Uterus (tissue), 4 donors: ENCODE data around the gene AAK1. TPM values are rescaled to one million over a fixed set of nuclear protein-coding genes. Genes with fewer than 3 reads are reported as not detected.

Experiments used
- DNase-seq, 2 donors: peaks; one replicate each; pipeline ENCODE4 v3.0.0-alpha.2; 2019 to 2020
- H3K27ac ChIP-seq, 2 donors: fragments of 200-600 bp; sonication (generic); 1 replicate in 1 of 2; 2 replicates in 1 of 2; pipeline ENCODE4 v1.5.1; 2016 to 2018
- H3K27me3 ChIP-seq, 2 donors: fragments of 200-600 bp; sonication (generic); one replicate each; pipeline ENCODE4 v1.5.1; 2018 to 2019; ENCODE audit warnings: control low read depth in 1 of 2
- H3K36me3 ChIP-seq, 2 donors: fragments of 200-600 bp; sonication (generic); one replicate each; pipeline ENCODE4 v1.5.1; 2019; ENCODE audit warnings: control low read depth in 1 of 2
- H3K4me1 ChIP-seq, 2 donors: fragments of 200-600 bp; sonication (generic); one replicate each; pipeline ENCODE4 v1.5.1; 2018 to 2019; ENCODE audit warnings: control low read depth in 1 of 2
- H3K4me3 ChIP-seq, 2 donors: fragments of 200-600 bp; sonication (generic); 1 replicate in 1 of 2; 2 replicates in 1 of 2; pipeline ENCODE4 v1.5.1; 2018 to 2019; ENCODE audit warnings: mild to moderate bottlenecking in 1 of 2
- H3K9me3 ChIP-seq, 2 donors: fragments of 200-600 bp; sonication (generic); one replicate each; pipeline ENCODE4 v1.5.1; 2019; ENCODE audit warnings: control low read depth in 1 of 2
- POLR2A ChIP-seq, 2 donors: fragments of 450-650 bp; IDR thresholded peaks; one replicate each; pipeline ENCODE4 v1.6.1; 2016; ENCODE audit warnings: antibody characterized with exemption in 2 of 2, mild to moderate bottlenecking in 1 of 2, moderate library complexity in 1 of 2
- intact Hi-C: fragments of 100-400 bp; cut with DNase I; formaldehyde crosslinking; loops from one replicate; pipeline ENCODE4 v1.15.1; 2023; ENCODE audit warnings: low total_unique reads
- total RNA-seq, 4 donors: library from RNA; depleted of rRNA in 3 of 4; stranded (reverse); fragments of >200 nt in 3 of 4; gene quantifications; one replicate each; pipeline versions ENCODE4 v1.1.0 to v1.2.4, GENCODE V29; 2014 to 2023
- TF ChIP-seq, protein P1 (sequence below), 4 experiments: fragments of 200-600 bp in 2 of 4; fragments of 450-650 bp in 2 of 4; sonication (generic) in 2 of 4; IDR thresholded peaks; one replicate each; pipeline ENCODE4 v1.5.1; 2016 to 2019; ENCODE audit warnings: antibody characterized with exemption in 4 of 4, mild to moderate bottlenecking in 2 of 4, moderate library complexity in 1 of 4
- donor health status: DM: yes; HTN: yes; CAD: no.

AAK1 gene
- total RNA-seq, 4 donors from 2014 or later: 13.1 to 66.3 (median 32.5) TPM

DNA sequence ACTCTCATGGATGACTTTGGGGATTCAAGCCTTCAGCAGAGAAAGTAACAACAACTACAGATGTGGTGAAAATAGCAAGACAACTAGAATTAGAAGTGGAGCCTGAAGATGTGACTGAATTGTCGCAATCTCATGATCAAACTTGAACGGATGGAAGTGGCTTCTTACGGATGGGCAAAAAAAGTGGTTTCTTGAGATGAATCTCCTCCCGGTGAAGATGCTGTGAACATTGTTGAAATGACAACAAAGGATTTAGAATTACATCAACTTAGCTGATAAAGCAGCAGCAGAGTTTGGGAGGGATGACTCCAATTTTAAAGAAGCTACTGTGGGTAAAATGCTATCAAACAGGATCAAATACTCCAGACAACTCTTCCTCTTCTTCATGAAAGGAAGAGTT, 43.1 kb downstream of the AAK1 start:
- H3K27ac ChIP-seq: no peak overlapping the region
- no peak overlapping the region for H3K4me3 ChIP-seq
- intact Hi-C loops: no loop called here
- TF ChIP-seq POLR2A (IDR thresholded peaks at IDR 0.05): no peak
- TF ChIP-seq, protein P1, sequence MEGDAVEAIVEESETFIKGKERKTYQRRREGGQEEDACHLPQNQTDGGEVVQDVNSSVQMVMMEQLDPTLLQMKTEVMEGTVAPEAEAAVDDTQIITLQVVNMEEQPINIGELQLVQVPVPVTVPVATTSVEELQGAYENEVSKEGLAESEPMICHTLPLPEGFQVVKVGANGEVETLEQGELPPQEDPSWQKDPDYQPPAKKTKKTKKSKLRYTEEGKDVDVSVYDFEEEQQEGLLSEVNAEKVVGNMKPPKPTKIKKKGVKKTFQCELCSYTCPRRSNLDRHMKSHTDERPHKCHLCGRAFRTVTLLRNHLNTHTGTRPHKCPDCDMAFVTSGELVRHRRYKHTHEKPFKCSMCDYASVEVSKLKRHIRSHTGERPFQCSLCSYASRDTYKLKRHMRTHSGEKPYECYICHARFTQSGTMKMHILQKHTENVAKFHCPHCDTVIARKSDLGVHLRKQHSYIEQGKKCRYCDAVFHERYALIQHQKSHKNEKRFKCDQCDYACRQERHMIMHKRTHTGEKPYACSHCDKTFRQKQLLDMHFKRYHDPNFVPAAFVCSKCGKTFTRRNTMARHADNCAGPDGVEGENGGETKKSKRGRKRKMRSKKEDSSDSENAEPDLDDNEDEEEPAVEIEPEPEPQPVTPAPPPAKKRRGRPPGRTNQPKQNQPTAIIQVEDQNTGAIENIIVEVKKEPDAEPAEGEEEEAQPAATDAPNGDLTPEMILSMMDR (IDR thresholded peaks at IDR 0.05): no peak
- no peaks in the 10 kb centered on the region for H3K27me3 ChIP-seq
- H3K4me1 ChIP-seq: no peaks in the 10 kb centered on the region
- H3K9me3 ChIP-seq: no peaks in the 10 kb centered on the region
- no peaks in the 10 kb centered on the region for H3K36me3 ChIP-seq
- DNase-seq: no peak

DNA sequence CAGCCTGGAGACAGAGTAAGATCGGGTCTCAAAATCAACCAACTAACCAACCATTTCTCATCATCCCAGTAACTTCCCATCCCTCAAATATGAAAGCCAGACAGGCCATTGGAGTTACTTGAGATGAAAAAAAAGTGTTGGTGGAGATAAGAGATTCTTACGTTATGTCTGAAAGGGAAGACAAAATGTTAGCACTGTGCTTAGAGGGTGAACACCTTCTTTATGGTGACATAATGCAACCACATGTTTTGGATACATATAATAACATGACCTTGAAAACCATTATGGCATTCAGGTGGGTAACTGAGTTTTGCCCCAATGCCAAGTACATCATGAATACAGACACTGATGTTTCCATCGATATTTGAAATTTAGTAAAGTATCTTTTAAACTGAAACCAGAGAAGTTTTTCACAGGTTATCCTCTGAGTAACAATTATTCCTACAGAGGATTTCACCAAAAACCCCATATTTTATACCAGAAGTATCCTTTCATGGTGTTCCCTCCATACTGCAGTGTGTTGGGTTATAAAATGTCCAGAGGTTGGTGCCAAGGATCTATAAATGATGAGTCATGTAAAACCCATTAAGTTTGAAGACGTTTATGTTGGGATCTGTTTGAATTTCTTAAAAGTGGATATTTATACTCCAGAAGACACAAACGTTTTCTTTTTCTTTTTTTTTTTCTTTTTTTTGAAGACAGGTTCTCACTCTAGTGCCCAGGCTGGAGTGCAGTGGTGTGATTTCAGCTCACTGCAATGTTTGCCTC, 45.5 kb downstream of the AAK1 start:
- Histone ChIP-seq H3K27me3 (no peaks in the 10 kb centered on the region), H3K4me1 (no peaks in the 10 kb centered on the region), H3K27ac (no peak overlapping the region), H3K36me3 (no peaks in the 10 kb centered on the region), H3K4me3 (no peak overlapping the region), H3K9me3 (no peaks in the 10 kb centered on the region)
- TF ChIP-seq, protein P1 (IDR thresholded peaks at IDR 0.05): no peak
- no peak for TF ChIP-seq POLR2A (IDR thresholded peaks at IDR 0.05)
- DNase-seq: no peak
- intact Hi-C loops: no loop called here

DNA sequence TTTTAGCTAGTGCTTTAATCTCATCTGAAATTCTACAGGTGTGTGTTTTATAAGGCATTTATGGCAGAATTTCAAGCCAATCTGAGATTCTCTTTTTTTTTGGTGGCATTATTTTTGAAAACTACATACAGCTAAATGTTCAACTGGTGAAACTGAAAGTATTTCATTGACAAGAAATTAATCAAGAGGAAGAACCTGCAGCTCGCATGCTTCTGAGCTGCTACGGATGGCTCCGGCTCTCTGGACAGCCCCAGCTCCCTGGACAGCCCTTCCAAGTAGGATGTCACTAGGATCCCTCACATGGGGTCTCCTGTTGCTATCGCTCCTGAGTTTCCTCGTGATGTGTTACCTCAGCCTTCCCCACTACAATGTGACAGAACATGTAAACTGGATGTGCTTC, 46.4 kb downstream of the AAK1 start:
- DNase-seq: no peak
- H3K27me3 ChIP-seq: no peaks in the 10 kb centered on the region
- H3K9me3 ChIP-seq: no peaks in the 10 kb centered on the region
- intact Hi-C loops: no loop called here
- TF ChIP-seq, protein P1 (IDR thresholded peaks at IDR 0.05): no peak
- TF ChIP-seq POLR2A (IDR thresholded peaks at IDR 0.05): no peak
- H3K27ac ChIP-seq: no peak overlapping the region
- no peak overlapping the region for H3K4me3 ChIP-seq
- no peaks in the 10 kb centered on the region for H3K4me1 ChIP-seq
- H3K36me3 ChIP-seq: no peaks in the 10 kb centered on the region

DNA sequence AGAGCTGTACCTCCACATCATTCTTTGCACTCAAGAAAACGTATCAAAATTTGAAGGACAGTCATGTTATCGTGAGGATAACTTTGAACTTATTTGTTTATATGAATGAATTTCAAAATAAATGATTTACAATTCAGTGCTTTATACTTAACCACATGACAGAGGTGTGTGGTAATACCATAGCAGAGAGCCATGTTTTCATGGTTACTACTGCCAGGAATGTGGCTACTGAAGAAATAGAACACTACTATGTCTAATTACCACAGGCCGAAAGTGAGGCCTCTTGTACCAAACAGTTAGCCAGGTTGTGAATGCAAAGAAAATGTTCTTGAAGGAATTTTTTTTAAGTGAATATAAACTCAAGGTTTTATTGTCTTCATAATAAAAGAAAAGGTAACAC, 49.2 kb downstream of the AAK1 start:
- Histone ChIP-seq H3K27ac (no peak overlapping the region), H3K36me3 (no peaks in the 10 kb centered on the region), H3K27me3 (no peaks in the 10 kb centered on the region), H3K9me3 (no peaks in the 10 kb centered on the region), H3K4me3 (no peak overlapping the region), H3K4me1 (peaks cover 0 to 7% of the 10 kb centered on the region in 2 donors)
- TF ChIP-seq, protein P1 (IDR thresholded peaks at IDR 0.05): no peak
- no peak for TF ChIP-seq POLR2A (IDR thresholded peaks at IDR 0.05)
- intact Hi-C loops: no loop called here
- no peak for DNase-seq

DNA sequence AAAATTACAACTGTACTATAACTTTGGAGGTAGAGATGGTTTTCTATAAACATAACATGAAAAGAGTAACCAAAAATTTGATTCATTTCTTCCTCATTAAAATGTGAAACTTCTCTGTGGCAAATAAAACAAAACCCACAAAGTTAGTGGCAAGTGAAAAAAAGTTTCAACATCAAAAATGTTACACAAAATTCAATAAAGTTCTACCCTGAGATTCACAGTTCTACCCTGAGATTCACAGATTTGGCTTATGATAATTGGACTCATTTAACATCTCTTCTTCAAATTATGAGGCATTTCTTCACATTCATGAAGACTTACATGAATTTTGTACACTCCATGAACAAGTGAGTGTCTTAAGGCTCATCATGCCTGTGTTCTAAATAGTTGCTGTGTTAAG, 51.0 kb downstream of the AAK1 start:
- intact Hi-C loops: no loop called here
- Histone ChIP-seq H3K27ac (no peak overlapping the region), H3K36me3 (no peaks in the 10 kb centered on the region), H3K4me1 (peaks cover 0 to 7% of the 10 kb centered on the region in 2 donors), H3K27me3 (no peaks in the 10 kb centered on the region), H3K9me3 (no peaks in the 10 kb centered on the region), H3K4me3 (no peak overlapping the region)
- no peak for DNase-seq
- TF ChIP-seq, protein P1 (IDR thresholded peaks at IDR 0.05): no peak
- no peak for TF ChIP-seq POLR2A (IDR thresholded peaks at IDR 0.05)
